Erythroblast (primary cell): ENCODE results near the gene SMU1.

Experiments used
- GATA1 ChIP-seq: IDR thresholded peaks from 2 replicates; pipeline ENCODE4 v1.6.1; 2011; ENCODE audit warnings: low read depth, mild to moderate bottlenecking, control low read depth, low read length, moderate library complexity
- POLR2A ChIP-seq: IDR thresholded peaks from 2 replicates; pipeline ENCODE4 v1.6.1; 2011; ENCODE audit warnings: mild to moderate bottlenecking, low read length

GRCh38 chr9:33092634-33093033, 16.2 kb upstream of the SMU1 start:
- TF ChIP-seq POLR2A (no peak), GATA1 (no peak)
